ENCODE measurements around the gene TOP2B. TPM values are rescaled to one million over a fixed set of nuclear protein-coding genes. Genes with fewer than 3 reads are reported as not detected.

The TOP2B gene
- total RNA-seq, 6 experiments from 2014 or later: 26.3 to 42.3 (median 33.5) TPM

DNA sequence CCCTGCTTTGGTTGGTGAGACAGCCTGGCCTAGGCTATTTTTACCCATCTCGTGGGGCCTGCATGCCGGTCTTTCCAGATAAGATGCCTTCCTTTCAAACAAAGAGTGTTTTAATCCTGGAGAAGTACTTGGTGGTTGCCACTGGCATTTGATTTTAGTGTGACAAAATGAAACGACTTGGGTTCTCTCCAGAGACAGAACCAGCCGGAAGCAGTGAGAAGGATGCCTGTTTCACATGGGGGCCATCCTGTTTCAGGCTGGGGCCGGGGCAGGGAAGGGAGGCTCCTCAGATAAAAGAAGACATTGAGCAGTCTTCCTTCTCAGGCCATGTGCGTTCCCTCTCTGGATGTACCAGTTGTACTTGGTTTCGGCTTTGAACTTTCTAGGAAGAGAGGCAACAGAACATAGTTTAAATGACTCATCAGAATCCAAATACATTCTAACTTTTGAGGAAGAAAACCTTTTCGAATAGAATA, 74.9 kb downstream of the TOP2B start:
- intact Hi-C loops (cut with DNase I): no loop called here
- TF ChIP-seq POLR2A (IDR thresholded peaks at IDR 0.05): no peak
- TF ChIP-seq, protein P1, sequence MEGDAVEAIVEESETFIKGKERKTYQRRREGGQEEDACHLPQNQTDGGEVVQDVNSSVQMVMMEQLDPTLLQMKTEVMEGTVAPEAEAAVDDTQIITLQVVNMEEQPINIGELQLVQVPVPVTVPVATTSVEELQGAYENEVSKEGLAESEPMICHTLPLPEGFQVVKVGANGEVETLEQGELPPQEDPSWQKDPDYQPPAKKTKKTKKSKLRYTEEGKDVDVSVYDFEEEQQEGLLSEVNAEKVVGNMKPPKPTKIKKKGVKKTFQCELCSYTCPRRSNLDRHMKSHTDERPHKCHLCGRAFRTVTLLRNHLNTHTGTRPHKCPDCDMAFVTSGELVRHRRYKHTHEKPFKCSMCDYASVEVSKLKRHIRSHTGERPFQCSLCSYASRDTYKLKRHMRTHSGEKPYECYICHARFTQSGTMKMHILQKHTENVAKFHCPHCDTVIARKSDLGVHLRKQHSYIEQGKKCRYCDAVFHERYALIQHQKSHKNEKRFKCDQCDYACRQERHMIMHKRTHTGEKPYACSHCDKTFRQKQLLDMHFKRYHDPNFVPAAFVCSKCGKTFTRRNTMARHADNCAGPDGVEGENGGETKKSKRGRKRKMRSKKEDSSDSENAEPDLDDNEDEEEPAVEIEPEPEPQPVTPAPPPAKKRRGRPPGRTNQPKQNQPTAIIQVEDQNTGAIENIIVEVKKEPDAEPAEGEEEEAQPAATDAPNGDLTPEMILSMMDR (IDR thresholded peaks at IDR 0.05): no peak
- Histone ChIP-seq H3K27me3 (no peaks in the 10 kb centered on the region), H3K9me3 (no peaks in the 10 kb centered on the region), H3K4me3 (no peak overlapping the region), H3K27ac (no peak overlapping the region), H3K4me1 (peaks cover 0 to 18% (median 7%) of the 10 kb centered on the region in 4 donors), H3K36me3 (no peaks in the 10 kb centered on the region)
- DNase-seq (no peak), ATAC-seq (no peak)
- 37% methylated on average over 8 of the region's 8 CpGs for WGBS (ENCODE audit: insufficient coverage, low coverage, low lambda C conversion rate, missing lambda C conversion rate)

DNA sequence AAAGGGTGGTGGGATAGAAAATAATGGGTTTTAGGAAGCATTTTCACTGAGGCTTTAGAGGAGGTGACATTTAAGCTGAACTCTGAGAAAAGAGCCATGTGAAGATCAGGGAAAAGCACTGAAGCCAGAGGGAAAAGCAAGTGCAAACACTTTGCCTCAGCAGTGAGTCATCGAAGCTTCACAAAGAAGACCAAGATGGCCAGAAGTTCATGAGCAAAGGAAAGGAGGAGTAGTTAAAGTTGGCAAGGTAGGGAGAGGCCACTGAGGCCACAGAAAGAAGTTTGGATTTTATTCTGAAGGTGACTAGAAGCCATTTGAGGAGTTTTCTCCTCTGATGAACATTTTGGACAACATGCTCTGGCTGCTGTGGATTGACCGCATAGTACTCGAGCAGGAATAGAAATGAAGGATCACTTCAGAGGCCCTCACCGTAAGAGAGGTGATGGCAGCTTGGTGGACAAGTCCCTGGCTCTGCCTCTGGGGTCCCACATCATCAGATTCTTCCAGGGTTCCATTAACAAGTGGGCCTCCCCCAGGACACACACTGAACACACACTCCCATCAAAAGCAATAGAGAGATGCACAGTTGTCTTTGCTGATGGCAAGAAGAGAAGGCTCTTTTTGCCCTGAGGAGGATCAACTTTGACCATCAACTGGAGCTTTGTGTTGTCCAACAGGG, 75.5 kb downstream of the TOP2B start:
- 100% methylated on average over 2 of the region's 4 CpGs for WGBS (ENCODE audit: insufficient coverage, low coverage, low lambda C conversion rate, missing lambda C conversion rate)
- DNase-seq (no peak), ATAC-seq (no peak)
- no peaks in the 10 kb centered on the region for H3K9me3 ChIP-seq
- no peak overlapping the region for H3K27ac ChIP-seq
- H3K4me3 ChIP-seq: no peak overlapping the region
- no peaks in the 10 kb centered on the region for H3K27me3 ChIP-seq
- intact Hi-C loops (cut with DNase I): no loop called here
- H3K36me3 ChIP-seq: no peaks in the 10 kb centered on the region
- peaks cover 0 to 18% (median 7%) of the 10 kb centered on the region in 4 donors for H3K4me1 ChIP-seq
- TF ChIP-seq POLR2A (IDR thresholded peaks at IDR 0.05): no peak
- TF ChIP-seq, protein P1 (IDR thresholded peaks at IDR 0.05): no peak

DNA sequence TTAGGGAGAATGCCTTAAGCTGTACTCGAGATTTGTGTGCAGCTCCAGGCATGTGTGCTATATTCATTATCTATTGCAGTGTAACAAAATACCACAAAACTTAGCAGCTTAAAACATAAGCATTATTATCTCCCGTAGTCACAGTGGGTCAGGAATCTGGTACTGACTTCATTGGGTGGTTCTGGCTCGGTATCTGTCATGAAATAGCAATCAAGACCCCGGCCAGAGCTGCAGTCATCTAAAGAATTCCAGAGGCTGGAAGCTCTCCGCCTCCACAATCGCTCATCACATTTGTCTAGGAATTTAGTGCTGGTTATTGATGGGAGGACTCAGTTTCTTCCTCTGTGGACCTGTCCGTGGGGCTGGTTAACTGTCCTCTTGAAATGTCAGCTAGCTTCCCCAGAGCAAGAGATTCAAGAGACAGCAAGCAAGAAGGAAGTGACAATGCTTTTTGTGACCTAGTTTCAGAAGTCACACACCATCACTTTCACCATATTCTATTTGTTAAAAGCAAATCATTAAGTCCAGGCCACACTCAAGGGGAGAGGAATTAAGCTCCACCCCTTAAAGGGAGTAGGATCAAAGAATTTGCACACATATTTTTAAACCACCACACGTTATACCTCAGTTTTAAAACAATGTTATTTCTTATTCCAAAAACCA, 76.1 kb downstream of the TOP2B start:
- ATAC-seq (no peak), DNase-seq (no peak)
- Histone ChIP-seq H3K27ac (no peak overlapping the region), H3K36me3 (no peaks in the 10 kb centered on the region), H3K4me3 (no peak overlapping the region), H3K4me1 (peaks cover 0 to 13% (median 5%) of the 10 kb centered on the region in 4 donors), H3K27me3 (no peaks in the 10 kb centered on the region), H3K9me3 (no peaks in the 10 kb centered on the region)
- TF ChIP-seq, protein P1 (IDR thresholded peaks at IDR 0.05): no peak
- no peak for TF ChIP-seq POLR2A (IDR thresholded peaks at IDR 0.05)
- intact Hi-C loops (cut with DNase I): no loop called here
- 77% methylated on average over 7 of the region's 8 CpGs for WGBS (ENCODE audit: insufficient coverage, low coverage, low lambda C conversion rate, missing lambda C conversion rate)

DNA sequence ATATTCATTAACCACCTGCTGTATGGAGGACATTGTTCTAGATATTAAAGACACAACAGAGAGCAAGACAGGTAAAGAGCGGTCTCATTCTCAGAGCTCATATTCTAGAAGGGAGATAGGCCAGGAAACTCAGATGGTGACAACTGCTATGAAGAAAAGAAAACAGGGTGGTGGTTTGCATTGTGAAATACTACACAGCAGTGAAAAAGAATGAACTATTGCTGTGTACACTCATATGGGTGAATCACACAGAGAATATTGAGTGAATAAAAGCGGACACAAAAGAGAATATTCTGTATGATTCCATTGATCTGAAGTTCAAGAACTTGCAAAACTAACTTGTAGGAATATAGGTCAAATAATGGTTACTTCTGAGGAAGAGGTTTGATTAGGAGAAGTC, 76.7 kb downstream of the TOP2B start:
- Histone ChIP-seq H3K36me3 (no peaks in the 10 kb centered on the region), H3K4me3 (no peak overlapping the region), H3K27ac (no peak overlapping the region), H3K9me3 (no peaks in the 10 kb centered on the region), H3K27me3 (no peaks in the 10 kb centered on the region), H3K4me1 (peaks cover 0 to 7% (median 3%) of the 10 kb centered on the region in 4 donors)
- WGBS (ENCODE audit: insufficient coverage, low coverage, low lambda C conversion rate, missing lambda C conversion rate): 100% methylated on average over 1 of the region's 2 CpGs
- TF ChIP-seq, protein P1 (IDR thresholded peaks at IDR 0.05): no peak
- TF ChIP-seq POLR2A (IDR thresholded peaks at IDR 0.05): no peak
- no peak for ATAC-seq
- no peak for DNase-seq
- intact Hi-C loops (cut with DNase I): no loop called here
